GM18907 (cell line): ENCODE results near the gene PRF1.

Experiments
- ATAC-seq: cut with Tn5 transposase; IDR thresholded peaks from one replicate; pipeline ENCODE4 v1.9.1; 2021; ENCODE audit warnings: mild to moderate bottlenecking, moderate library complexity; ENCODE audit not compliant: unreplicated experiment

The PRF1 gene

DNA sequence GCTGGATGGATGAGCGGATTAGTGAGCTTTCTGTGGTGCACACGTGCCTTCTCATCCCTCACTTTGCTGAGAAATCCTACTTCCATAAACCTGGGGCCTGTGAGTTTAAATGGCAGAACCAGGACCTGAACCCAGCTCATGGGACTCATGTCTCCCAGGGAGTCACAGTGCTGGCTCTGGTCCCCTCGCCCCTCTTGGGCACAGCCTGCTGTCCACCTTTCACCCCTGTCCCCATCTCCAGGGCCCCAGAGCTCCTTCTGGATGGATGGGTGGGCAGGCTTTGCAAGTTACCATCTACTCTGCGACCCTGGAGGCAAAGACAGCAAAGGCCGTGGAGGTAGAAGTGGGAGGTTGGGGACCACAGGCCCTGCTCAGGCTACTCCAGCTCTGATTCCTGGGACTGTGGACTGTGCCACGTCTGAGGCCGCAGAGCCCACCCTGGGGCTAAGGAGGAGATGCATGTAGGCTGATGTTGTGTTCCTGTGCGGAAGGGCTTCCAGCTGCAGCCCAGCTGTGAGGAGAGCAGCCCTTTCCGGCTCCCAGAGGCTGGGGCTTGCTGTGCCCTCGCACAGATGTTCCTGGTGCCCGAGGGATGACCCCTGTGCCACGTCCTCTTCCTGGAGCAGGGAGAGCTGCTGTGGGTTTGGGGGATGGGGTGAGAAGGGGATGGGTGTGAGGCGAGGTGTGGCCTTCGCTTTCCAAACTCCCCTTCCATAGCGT lies 40.3 kb downstream of the PRF1 start:
- ATAC-seq: no peak

DNA sequence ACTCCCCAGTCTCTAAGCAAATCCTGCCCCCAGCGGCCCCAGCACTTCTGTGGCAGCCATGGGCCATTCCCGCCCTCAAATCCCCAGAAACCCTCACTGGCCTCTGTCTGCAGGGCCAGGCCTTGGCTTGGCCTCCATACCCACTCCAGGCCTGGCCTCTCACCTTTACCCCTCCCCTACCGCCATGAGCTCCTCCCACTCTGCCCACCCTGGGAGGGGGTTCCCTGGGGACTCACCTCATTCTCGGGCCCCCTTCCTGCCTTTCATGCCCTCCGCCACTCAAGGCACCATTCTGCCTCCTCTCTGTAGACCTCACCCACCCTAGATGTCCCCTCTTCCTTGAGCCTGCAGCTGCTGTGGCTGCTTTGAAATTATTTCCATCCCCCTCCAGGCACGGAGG lies 41.0 kb downstream of the PRF1 start:
- ATAC-seq: no peak

DNA sequence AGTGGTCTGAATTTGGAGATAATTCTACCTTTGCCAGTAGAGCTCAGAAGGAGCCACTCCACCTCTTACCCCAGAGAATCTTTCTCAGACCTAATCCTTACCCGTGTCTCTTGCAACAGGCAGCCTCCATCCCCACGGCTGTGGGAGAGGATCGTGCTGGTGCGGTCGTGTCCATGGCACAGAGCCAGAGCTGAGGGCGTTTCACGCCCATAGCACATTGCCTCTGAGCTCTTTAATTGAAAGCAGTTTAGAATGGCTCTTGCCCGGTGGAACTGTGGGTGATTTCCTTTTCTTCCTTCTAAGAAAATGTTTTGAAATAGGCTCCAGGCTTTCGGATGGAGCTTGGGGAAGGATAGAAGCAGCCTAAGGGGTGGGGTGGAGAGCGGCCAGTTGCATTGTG lies 41.5 kb downstream of the PRF1 start:
- no peak for ATAC-seq

DNA sequence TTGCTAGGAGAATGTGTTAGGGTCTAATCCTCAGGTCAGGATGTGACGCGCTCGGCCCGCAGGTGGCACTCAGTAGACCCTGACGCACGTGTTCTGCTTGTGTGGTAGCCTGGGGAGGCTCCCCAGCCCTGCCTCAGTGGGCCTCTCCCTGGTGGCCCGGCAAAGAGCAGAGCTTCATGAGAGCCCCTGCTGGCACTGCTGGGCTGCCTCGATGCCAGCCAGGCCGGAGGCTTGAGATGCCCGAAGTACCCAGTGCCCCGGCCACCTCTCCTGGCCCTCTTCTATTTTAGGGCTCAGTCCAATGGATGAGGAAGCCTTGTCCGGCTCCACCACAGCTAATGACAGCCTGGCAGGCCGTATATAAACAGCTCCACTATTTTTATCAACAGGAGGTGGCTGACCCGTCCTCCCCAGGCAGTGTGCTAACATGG lies 42.0 kb downstream of the PRF1 start:
- no peak for ATAC-seq

DNA sequence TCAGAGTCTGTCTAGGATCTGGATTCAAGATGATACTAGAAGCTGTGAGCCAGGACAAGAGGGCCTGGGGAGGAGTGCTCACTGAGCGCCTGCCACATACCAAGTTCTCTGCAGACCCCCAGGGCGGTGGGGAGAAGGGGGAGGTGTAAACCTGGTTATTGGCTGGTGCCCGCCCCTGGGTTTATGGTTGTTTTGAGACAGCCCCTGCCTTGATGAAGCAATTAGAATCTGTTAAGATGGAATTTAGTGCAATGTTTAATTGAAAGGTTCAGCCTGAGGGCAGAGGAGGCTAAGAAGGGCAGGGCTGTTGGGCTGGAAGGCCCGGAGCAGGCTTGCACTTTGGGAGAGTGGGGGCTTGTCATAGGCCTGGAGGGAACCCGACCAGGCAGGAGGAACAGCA lies 42.7 kb downstream of the PRF1 start:
- ATAC-seq: no peak

DNA sequence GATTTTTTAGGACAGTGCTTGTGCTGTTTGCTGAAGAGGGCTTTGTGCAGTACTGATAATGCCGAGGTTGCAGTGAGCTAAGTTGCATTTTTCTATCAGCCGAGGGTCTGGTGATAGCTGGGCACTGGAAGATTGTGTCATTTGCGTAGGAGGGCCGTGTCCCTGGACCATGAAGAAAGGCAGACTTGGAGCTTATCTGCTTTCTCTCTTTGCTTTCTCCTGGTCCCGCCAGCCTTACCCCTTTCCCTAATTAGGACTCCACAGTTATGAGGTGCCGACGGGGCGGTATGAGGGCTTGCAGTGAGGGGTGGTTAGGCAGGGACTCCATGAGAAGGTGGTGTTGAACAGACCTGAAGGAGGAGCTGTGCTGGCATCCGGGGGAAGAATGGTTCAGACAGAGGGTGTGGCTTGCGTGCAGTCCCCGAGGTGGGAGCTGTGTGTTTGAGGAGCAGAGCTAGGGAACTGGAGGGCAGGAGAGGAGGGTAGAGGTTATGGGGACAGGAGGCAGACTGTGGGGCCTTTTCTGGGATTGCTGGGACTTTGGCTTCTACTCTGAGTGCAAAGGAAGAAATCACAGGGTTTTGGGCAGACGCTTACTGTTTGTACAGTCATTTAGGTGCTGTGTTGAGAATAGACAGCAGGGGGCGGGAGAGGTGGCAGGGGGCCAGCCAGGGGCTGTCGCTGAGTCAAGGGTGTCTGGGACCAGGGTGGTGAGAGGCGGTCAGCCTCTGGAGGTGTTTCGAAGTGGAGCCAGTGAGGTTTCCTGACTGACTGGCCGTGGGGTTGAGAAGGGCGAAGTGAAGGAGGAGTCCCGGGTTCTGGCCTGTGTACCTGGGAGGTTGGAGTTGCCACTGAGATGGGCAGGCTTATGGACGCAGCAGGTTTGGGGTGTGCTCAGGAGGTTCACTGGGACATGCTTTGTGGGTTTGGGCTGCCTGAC lies 43.4 kb downstream of the PRF1 start:
- peak; percentile 77 for ATAC-seq

DNA sequence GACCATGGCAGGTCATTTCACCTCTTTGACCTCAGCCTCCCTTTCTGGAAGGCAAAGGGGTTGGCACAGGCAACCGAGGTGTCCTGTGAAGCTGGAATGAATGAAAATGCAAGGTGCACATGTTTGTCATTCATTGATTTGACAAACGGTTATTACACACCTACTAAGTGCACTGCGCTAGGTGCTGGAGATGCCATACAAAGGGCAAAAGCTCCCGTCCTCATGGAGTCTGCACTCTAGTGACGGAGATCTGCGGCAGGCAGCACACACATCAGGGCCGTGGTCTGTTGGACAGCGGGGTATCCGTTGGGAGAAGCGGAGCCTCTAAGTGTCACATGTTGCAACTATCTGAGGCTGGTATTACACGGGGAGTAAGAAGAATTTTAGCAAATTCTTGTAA lies 44.2 kb downstream of the PRF1 start:
- no peak for ATAC-seq

DNA sequence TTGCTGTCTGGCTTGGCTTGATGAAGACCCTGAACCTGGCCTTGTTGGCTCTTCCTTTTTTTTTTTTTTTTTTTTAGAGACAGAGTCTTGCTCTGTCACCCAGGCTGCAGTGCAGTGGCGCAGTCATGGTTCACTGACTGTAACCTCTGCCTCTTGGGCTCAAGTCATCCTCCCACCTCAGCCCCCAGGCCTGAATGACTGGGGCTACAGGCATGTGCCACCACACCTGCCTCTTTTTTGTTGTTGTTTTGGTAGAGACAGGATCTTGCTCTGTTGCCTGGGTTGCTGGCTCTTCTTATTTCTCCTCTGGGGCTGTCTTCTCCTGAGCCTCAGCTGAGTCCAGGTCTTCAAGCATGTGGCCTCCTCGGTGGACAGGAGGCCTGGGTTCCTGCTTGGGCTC lies 44.7 kb downstream of the PRF1 start:
- no peak for ATAC-seq

DNA sequence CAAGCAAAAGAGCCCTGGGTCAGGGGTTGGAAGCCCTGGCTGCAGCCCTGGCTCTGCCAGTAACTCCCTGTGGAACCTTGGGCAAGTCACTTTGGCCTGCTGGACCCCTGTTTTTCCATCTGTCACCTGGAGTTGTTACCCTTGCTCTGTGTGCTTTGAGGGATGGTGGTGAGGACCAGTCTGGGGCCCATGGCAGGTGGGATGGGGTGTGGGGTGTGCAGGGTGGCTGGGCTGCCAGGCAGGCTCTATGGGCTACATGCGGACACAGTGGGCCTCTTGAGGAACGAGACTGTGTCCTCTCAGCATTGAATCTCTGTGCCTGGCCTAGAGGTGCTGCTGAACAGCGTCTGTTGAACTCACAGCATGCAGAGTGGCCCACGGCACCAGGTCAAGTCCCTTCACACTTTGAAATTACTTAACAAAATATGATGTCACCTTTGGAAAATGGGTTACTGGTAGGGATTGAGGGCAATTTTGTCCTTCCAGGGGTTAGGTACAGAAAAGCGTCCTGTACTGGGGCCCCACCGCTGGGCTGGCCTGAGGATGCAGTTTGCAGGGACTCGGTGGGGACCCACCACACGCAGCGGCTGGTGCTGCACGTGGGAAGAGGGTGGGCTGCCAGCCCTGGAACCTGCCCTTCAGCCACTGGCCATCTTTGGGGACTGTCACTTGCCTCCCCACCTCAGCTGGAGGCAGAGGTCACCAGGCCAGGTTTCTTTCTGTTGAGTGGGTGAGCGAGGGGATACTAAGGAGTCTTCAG lies 45.3 kb downstream of the PRF1 start:
- no peak for ATAC-seq

DNA sequence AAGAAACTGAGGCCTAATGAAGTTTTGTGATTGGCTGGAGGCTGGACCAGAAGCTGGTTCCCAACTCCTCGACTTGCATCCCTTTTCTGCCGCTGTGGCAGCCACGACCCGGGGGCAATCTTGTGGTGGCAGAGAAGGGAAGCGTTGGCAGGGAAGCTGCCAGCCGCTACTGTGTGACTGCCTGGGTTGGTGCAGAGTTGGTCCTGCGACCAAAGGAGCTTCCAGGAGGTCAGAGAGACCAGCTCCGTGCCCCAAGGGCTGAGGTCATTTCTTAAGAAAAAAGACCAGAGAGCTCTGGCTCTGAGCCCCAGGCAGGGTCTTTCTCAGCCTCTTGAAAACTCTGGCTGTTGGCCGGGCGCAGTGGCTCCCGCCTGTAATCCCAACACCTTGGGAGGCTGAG lies 47.2 kb downstream of the PRF1 start:
- ATAC-seq: no peak

DNA sequence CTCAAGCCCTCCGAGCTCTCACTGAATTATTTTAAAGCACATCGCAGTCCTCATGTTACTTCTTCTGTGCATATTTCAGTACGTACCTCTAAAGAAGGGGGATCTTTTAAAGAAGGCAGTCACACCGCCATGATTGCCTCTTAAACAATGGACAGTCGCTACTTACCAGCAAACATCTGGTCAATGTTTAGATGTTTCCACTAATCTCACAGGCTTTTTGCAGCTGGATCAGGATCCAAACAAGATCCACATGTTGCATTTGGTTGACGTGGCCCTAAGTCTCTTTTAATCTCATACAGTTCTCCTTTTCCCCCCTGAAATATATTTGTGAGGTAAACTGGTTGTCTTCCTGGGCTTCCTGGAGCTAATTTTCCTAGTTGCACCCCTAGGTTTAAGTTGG lies 50.0 kb downstream of the PRF1 start:
- ATAC-seq: no peak

DNA sequence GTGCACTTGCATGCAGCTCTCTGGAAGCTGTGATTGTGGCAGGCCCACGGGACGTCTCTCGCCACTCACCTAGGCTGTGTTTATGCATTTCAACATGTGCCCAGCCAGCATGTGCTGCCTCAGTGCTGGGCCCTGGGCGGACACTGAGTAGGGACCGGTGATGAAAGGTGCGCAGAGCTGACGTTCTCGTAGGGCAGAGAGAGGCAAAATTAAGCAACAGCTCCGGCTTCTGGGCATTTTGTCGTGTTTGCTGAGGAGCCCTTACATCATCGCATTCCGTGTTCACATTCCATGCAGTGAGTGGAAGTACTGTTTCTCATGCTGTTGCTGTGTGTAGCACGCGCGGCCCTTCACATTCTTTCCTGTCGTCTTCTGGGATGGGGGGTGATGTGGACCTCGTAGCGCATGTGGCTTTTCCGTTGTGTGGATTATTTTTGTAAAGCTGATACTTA lies 50.5 kb downstream of the PRF1 start:
- no peak for ATAC-seq

DNA sequence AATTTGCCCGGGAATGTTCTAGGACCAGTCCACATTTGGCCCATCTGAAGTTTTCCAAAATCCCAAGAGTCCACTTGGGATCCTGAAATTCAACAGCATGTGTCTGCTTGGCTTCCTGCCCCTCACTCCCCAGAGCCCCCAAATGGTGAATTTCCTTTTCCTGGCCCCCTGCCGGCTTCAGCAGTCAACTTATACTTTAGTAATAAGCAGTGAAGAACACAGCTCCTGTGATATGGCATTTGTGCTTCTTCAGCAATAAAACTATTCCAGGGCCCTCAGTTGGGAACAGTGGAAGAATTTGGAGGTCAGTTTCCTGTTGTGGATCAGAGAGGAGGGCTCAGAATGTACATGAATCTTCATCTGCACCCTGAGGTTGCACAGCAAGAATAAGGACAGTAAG lies 51.1 kb downstream of the PRF1 start:
- no peak for ATAC-seq

DNA sequence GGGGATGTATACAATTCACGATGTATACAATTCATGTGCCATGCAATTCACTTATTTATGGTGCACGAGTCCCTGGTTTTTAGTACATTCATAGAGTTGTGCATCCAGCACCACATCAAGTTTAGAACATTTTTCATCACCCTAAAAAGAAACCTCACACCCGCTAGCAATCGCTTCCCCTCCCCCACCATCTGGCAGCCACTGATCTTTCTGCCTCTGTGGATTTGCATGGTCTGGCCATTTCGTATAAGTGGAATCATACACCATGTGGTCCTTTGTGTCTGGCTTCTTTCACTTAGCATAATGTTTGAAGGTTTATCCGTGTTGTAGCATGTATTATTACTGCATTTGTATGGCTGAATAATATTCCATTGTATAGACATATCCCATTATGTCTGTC lies 52.1 kb downstream of the PRF1 start:
- ATAC-seq: no peak

DNA sequence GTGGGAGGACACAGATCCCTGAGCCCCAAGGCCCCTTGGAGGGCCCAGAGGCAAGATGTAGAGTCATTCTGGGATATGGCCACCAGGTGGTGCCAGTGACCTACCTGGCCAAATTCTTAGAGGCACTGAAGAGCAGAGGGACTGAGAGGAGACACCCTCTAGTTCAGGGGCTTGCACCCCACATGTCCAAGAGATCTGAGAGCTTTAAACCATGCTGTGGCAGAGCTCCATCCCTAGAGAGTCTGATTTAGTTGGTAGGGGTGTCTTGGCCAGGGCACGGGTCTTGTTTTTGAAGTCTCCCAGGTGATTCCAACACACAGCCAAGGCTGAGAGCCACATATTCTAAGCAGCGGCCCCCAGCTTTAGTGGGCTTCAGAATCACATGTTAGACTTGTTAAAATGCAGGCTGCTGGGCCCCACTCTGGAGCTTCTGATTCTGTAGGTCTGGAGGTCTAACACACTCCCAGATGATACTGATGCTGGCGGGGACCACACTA lies 52.5 kb downstream of the PRF1 start:
- no peak for ATAC-seq

DNA sequence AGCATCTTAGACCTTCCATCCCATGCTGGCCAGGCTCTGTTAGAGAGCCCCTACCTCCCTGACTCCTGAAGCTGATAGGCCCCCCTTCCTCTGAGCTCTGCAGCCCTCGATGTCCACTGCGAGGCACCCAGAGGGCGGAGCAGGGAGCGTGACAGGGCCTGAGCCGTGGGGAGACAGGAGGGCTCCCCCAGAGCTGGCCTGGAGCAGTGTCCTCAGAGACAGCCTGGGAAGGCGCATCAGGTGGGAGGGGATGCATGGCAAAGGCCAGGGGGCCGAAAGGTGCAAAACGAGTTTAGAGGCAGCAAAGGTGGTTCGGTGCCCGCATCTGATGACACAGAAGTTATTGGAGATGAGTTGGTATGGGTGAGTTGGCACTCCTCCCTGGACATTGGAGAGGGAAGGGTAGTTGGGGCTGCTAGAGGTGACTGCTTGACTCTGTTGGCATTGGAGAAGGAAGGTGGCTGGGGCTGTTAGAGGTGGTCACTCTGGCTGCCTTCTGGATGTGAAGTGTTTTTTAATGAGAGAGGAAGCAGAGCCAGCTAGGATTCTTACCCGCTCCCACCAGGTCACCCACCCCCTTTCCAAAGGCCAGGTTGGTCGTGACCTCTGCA lies 53.1 kb downstream of the PRF1 start:
- no peak for ATAC-seq
